Neural progenitor cell (in vitro differentiated cells): ENCODE data around the gene BGN. TPM values are rescaled to one million over a fixed set of nuclear protein-coding genes. Genes with fewer than 3 reads are reported as not detected.

Experiments used
- DNase-seq: peaks from one replicate; pipeline ENCODE4 v3.0.0-alpha.2; 2016; ENCODE audit warnings: low spot score
- H2AFZ ChIP-seq: fragments of 200-600 bp; sonication (generic); replicated peaks from 2 replicates; pipeline ENCODE4 v1.6.1; 2016; ENCODE audit warnings: antibody characterized with exemption
- H3F3A ChIP-seq: fragments of 200-600 bp; sonication (generic); 2 replicates; pipeline ENCODE4 v1.6.1; 2016; ENCODE audit warnings: antibody characterized with exemption, low read depth
- H3K27ac ChIP-seq: fragments of 200-600 bp; sonication (generic); 2 replicates; pipeline ENCODE4 v1.5.1; 2016; ENCODE audit warnings: mild to moderate bottlenecking
- H3K27me3 ChIP-seq: fragments of 200-600 bp; sonication (generic); 2 replicates; pipeline ENCODE4 v1.6.1; 2016; ENCODE audit warnings: mild to moderate bottlenecking, moderate library complexity
- H3K36me3 ChIP-seq: fragments of 200-600 bp; sonication (generic); 2 replicates; pipeline ENCODE4 v1.5.1; 2016
- H3K4me1 ChIP-seq: fragments of 200-600 bp; sonication (generic); 2 replicates; pipeline ENCODE4 v1.6.1; 2016; ENCODE audit warnings: mixed run types
- H3K4me2 ChIP-seq: fragments of 200-600 bp; sonication (generic); 2 replicates; pipeline ENCODE4 v1.6.1; 2016
- H3K4me3 ChIP-seq: fragments of 200-600 bp; sonication (generic); 2 replicates; pipeline ENCODE4 v1.5.1; 2016
- H3K79me2 ChIP-seq: fragments of 200-600 bp; sonication (generic); 2 replicates; pipeline ENCODE4 v1.6.1; 2016; ENCODE audit warnings: low read depth
- H3K9ac ChIP-seq: fragments of 200-600 bp; sonication (generic); 2 replicates; pipeline ENCODE4 v1.6.1; 2016
- H3K9me3 ChIP-seq: fragments of 200-600 bp; sonication (generic); 2 replicates; pipeline ENCODE4 v1.5.1; 2016; ENCODE audit warnings: low read depth
- H4K20me1 ChIP-seq: fragments of 200-600 bp; sonication (generic); 2 replicates; pipeline ENCODE4 v1.6.1; 2016; ENCODE audit warnings: low read depth
- H3K27ac Mint-ChIP-seq: 3 replicates; pipeline ENCODE4 v1.8.0; 2021; ENCODE audit warnings: mixed read lengths
- H3K27me3 Mint-ChIP-seq: 2 replicates; pipeline ENCODE4 v1.8.0; 2022; ENCODE audit warnings: low read depth, mild to moderate bottlenecking, inconsistent platforms, moderate library complexity, mixed read lengths; ENCODE audit not compliant: insufficient read depth
- H3K36me3 Mint-ChIP-seq: 3 replicates; pipeline ENCODE4 v1.8.0; 2021; ENCODE audit warnings: mixed read lengths
- H3K4me1 Mint-ChIP-seq: 3 replicates; pipeline ENCODE4 v1.8.0; 2021; ENCODE audit warnings: mixed read lengths
- H3K4me3 Mint-ChIP-seq: 3 replicates; pipeline ENCODE4 v1.8.0; 2021; ENCODE audit warnings: mild to moderate bottlenecking, moderate library complexity, mixed read lengths
- H3K9me3 Mint-ChIP-seq: 3 replicates; pipeline ENCODE4 v1.8.0; 2020; ENCODE audit warnings: mixed read lengths
- EZH2 ChIP-seq: fragments of 200-600 bp; sonication (generic); IDR thresholded peaks from 2 replicates; pipeline ENCODE4 v1.6.1; 2017; ENCODE audit warnings: antibody characterized with exemption, mild to moderate bottlenecking, moderate library complexity
- EZH2phosphoT487 ChIP-seq: fragments of 200-600 bp; sonication (generic); IDR thresholded peaks from 2 replicates; pipeline ENCODE4 v1.6.1; 2017; ENCODE audit warnings: antibody characterized with exemption
- total RNA-seq: library from RNA; depleted of rRNA; stranded (reverse); fragments of >200 nt; gene quantifications from 2 replicates; pipeline ENCODE4 v1.2.3, GENCODE V29; 2015; ENCODE audit warnings: low replicate concordance
- TF ChIP-seq, protein P1 (sequence below): fragments of 200-600 bp; sonication (generic); IDR thresholded peaks from 2 replicates; pipeline ENCODE4 v1.5.1; 2017; ENCODE audit warnings: antibody characterized with exemption, mild to moderate bottlenecking

BGN gene
- total RNA-seq, 1 donor from 2014 or later, result not detected

DNA sequence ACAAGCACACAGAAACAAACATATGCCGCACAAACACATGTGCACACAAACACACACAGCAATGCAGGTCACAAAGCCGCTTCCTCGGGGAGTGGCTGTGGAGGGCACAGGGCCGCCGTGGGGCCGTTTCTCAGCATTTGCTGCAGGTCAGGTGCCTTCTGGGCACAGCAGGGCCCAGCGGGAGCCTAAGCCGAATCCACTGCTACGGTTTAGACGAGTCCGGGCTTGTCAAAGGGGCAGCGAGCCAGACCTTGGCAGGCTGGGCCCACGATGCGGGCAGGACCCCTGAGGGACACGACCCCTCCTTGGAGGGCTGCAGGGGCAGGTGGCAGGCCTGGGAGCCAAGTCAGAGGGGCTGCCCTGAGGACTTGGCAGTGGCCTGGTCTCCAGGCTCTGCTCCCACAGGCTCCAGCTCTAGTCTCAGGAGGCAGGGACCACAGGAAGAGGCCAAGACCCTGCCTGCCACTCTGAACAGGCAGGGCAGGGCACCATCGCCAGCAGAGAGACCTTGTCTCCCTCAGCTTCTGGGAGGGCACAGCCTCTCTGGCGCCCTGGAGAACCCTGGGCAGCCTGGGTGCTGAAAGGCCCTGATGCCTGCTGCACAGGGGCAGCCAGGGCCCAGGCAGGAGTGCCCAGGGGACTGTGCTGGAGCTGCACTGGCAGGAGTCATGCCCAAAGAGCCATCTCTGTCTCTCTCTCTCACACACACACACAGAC lies 17.2 kb downstream of the BGN start:
- Mint-ChIP-seq H3K9me3 (peaks cover 19% of the 10 kb centered on the region), H3K4me3 (no peak overlapping the region), H3K27ac (no peak overlapping the region), H3K4me1 (peaks cover 3% of the 10 kb centered on the region), H3K36me3 (no peaks in the 10 kb centered on the region), H3K27me3 (peaks cover 7% of the 10 kb centered on the region)
- Histone ChIP-seq H3K9ac (no peak overlapping the region), H4K20me1 (no peaks in the 10 kb centered on the region), H3K79me2 (no peaks in the 10 kb centered on the region), H3K9me3 (no peaks in the 10 kb centered on the region), H2AFZ (no peak overlapping the region), H3F3A (no peaks in the 10 kb centered on the region), H3K27ac (no peak overlapping the region), H3K4me1 (no peaks in the 10 kb centered on the region), H3K27me3 (peaks cover 18% of the 10 kb centered on the region), H3K4me2 (no peak overlapping the region), H3K4me3 (no peak overlapping the region), H3K36me3 (no peaks in the 10 kb centered on the region)
- TF ChIP-seq, protein P1, sequence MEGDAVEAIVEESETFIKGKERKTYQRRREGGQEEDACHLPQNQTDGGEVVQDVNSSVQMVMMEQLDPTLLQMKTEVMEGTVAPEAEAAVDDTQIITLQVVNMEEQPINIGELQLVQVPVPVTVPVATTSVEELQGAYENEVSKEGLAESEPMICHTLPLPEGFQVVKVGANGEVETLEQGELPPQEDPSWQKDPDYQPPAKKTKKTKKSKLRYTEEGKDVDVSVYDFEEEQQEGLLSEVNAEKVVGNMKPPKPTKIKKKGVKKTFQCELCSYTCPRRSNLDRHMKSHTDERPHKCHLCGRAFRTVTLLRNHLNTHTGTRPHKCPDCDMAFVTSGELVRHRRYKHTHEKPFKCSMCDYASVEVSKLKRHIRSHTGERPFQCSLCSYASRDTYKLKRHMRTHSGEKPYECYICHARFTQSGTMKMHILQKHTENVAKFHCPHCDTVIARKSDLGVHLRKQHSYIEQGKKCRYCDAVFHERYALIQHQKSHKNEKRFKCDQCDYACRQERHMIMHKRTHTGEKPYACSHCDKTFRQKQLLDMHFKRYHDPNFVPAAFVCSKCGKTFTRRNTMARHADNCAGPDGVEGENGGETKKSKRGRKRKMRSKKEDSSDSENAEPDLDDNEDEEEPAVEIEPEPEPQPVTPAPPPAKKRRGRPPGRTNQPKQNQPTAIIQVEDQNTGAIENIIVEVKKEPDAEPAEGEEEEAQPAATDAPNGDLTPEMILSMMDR, result no peak
- no peak for TF ChIP-seq EZH2
- no peak for TF ChIP-seq EZH2phosphoT487
- no peak for DNase-seq

DNA sequence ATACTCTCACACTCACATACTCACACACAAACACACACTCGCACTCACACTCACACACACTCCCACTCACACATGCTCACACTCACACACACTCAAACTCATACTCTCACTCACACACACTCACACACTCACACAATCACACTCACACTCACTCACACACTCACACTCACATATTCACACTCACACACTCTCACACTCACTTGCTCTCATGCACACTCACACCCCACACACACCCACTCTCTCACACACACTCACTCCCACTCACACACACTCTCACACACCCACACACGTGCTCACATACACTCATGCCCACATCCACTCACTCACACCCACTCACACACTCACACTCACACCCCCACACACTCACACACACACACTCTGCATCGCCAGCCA lies 17.7 kb downstream of the BGN start:
- peaks cover 9% of the 10 kb centered on the region for H3K27me3 Mint-ChIP-seq
- no peak overlapping the region for H3K4me3 Mint-ChIP-seq
- H3K9me3 Mint-ChIP-seq, result peaks cover 19% of the 10 kb centered on the region
- Histone ChIP-seq H3K27ac (no peak overlapping the region), H4K20me1 (no peaks in the 10 kb centered on the region), H3F3A (no peaks in the 10 kb centered on the region), H3K36me3 (no peaks in the 10 kb centered on the region), H3K4me2 (no peak overlapping the region), H3K27me3 (peaks cover 23% of the 10 kb centered on the region), H3K9ac (no peak overlapping the region), H3K4me1 (no peaks in the 10 kb centered on the region), H3K79me2 (no peaks in the 10 kb centered on the region), H2AFZ (no peak overlapping the region), H3K9me3 (no peaks in the 10 kb centered on the region), H3K4me3 (no peak overlapping the region)
- peaks cover 3% of the 10 kb centered on the region for H3K4me1 Mint-ChIP-seq
- no peak overlapping the region for H3K27ac Mint-ChIP-seq
- DNase-seq, result no peak
- no peaks in the 10 kb centered on the region for H3K36me3 Mint-ChIP-seq
- TF ChIP-seq EZH2, result no peak
- no peak for TF ChIP-seq EZH2phosphoT487
- TF ChIP-seq, protein P1, result no peak

DNA sequence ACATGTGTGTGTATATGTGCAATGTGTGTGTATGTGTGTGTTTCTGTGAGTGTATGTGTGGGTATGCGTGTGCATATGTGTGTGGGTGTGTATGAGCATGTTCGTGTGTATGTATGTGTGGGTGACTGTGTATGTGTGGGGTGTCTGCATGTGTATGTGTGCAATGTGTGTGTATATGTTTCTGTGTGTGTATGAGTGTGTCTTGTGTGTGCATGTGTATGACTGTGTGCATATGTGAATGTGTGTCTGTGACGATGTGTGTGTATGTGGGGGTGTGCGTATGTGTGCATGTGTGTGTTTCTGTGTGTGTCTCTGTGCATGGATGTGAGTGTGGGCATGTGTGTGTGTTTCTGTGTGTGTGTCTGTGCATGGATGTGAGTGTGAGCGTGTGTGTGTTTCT lies 18.5 kb downstream of the BGN start:
- Histone ChIP-seq H3K79me2 (no peaks in the 10 kb centered on the region), H4K20me1 (no peaks in the 10 kb centered on the region), H3K9me3 (no peaks in the 10 kb centered on the region), H3K36me3 (no peaks in the 10 kb centered on the region), H3K4me2 (no peak overlapping the region), H3K9ac (no peak overlapping the region), H3K4me3 (no peak overlapping the region), H3K27ac (no peak overlapping the region), H3F3A (no peaks in the 10 kb centered on the region), H2AFZ (no peak overlapping the region), H3K4me1 (no peaks in the 10 kb centered on the region), H3K27me3 (peaks cover 31% of the 10 kb centered on the region)
- TF ChIP-seq EZH2, result no peak
- TF ChIP-seq, protein P1, result no peak
- no peak for TF ChIP-seq EZH2phosphoT487
- Mint-ChIP-seq H3K9me3 (peaks cover 17% of the 10 kb centered on the region), H3K27ac (no peak overlapping the region), H3K4me1 (peaks cover 3% of the 10 kb centered on the region), H3K27me3 (peaks cover 10% of the 10 kb centered on the region), H3K4me3 (no peak overlapping the region), H3K36me3 (no peaks in the 10 kb centered on the region)
- no peak for DNase-seq
